Measurements from ENCODE around the gene SLC2A1.

Gene SLC2A1

GRCh38 chr1:42981871-42982270 lies 23.2 kb upstream of the SLC2A1 start:
- ChIA-PET POLR2A (no interaction called here), CTCF (interaction anchor here (1.1 to 1.9 kb wide), 3 partner anchors 10 to 92 kb away, joined by 3 to 6 read pairs (median 4); no protein-coding TSS in a partner anchor)
- no peak for DNase-seq (ENCODE audit: extremely low spot score)
- no peak for TF ChIP-seq CTCF (IDR thresholded peaks at IDR 0.05; ENCODE audit: control extremely low read depth, extremely low read depth, low read depth, missing control alignments)

- no peak for TF ChIP-seq CTCF (IDR thresholded peaks at IDR 0.05; ENCODE audit: control extremely low read depth, extremely low read depth, low read depth, missing control alignments)
- CTCF ChIA-PET, result interaction anchor here (1.1 to 1.2 kb wide), 2 partner anchors 10 to 92 kb away, joined by 3 to 4 read pairs; no protein-coding TSS in a partner anchor
- POLR2A ChIA-PET, result no interaction called here
Measured at GRCh38 chr1:42981255-42981805, 22.7 kb upstream of the SLC2A1 start.

GRCh38 chr1:42979896-42980800 lies 21.5 kb upstream of the SLC2A1 start:
- CTCF ChIA-PET, result interaction anchor here (1.2 kb wide), 2 partner anchors 12 to 57 kb away, joined by 3 read pairs; no protein-coding TSS in a partner anchor
- TF ChIP-seq CTCF (IDR thresholded peaks at IDR 0.05; ENCODE audit: control extremely low read depth, extremely low read depth, low read depth, missing control alignments), result no peak
- POLR2A ChIA-PET, result no interaction called here
- DNase-seq (ENCODE audit: extremely low spot score), result no peak

More at GRCh38 chr1:42981255-42981805, 22.7 kb upstream of the SLC2A1 start:
- DNase-seq (ENCODE audit: extremely low spot score), result no peak

- ChIA-PET CTCF (interaction anchor here (1.2 kb wide), 2 partner anchors 13 to 56 kb away, joined by 3 read pairs; no protein-coding TSS in a partner anchor), POLR2A (no interaction called here)
- no peak for TF ChIP-seq CTCF (IDR thresholded peaks at IDR 0.05; ENCODE audit: control extremely low read depth, extremely low read depth, low read depth, missing control alignments)
- DNase-seq (ENCODE audit: extremely low spot score), result no peak
Measured at GRCh38 chr1:42979036-42979430, 20.4 kb upstream of the SLC2A1 start.

GRCh38 chr1:42978317-42979035 lies 19.8 kb upstream of the SLC2A1 start:
- no peak for TF ChIP-seq CTCF (IDR thresholded peaks at IDR 0.05; ENCODE audit: control extremely low read depth, extremely low read depth, low read depth, missing control alignments)
- ChIA-PET CTCF (interaction anchor here (0.9 kb wide), 1 partner anchor 95 kb away, joined by 3 read pairs; no protein-coding TSS in a partner anchor), POLR2A (no interaction called here)
- DNase-seq (ENCODE audit: extremely low spot score), result no peak

- no peak for TF ChIP-seq CTCF (IDR thresholded peaks at IDR 0.05; ENCODE audit: control extremely low read depth, extremely low read depth, low read depth, missing control alignments)
- ChIA-PET CTCF (interaction anchor here (0.9 to 1.1 kb wide), 2 partner anchors 96 kb away, joined by 3 to 4 read pairs; no protein-coding TSS in a partner anchor), POLR2A (interaction anchor here (0.6 kb wide), 1 partner anchor 1591 kb away, joined by 6 read pairs; no protein-coding TSS in a partner anchor)
- DNase-seq (ENCODE audit: extremely low spot score), result no peak
Measured at GRCh38 chr1:42977653-42978052, 19.0 kb upstream of the SLC2A1 start.

Data from GM10248 (cell line).